Suprapubic skin (tissue), 4 donors: ENCODE results near the gene DGLUCY. TPM values are rescaled to one million over a fixed set of nuclear protein-coding genes. Genes with fewer than 3 reads are reported as not detected.
"Not testable (repeated sequence)": the region's sequence is repeated elsewhere in the genome, so short reads cannot be mapped to it uniquely, and the experiment has no call there.

Experiments used
- DNase-seq, 2 donors: peaks; one replicate each; pipeline ENCODE4 v3.0.0-alpha.2; 2019; ENCODE audit warnings: low spot score in 2 of 2
- H3K27ac ChIP-seq: fragments of 200-600 bp; sonication (generic); one replicate; pipeline ENCODE4 v1.5.1; 2019
- H3K27me3 ChIP-seq: fragments of 200-600 bp; sonication (generic); one replicate; pipeline ENCODE4 v1.5.1; 2019
- H3K36me3 ChIP-seq: fragments of 200-600 bp; sonication (generic); one replicate; pipeline ENCODE4 v1.5.1; 2019
- H3K4me1 ChIP-seq: fragments of 200-600 bp; sonication (generic); one replicate; pipeline ENCODE4 v1.5.1; 2019
- H3K4me3 ChIP-seq: fragments of 200-600 bp; sonication (generic); one replicate; pipeline ENCODE4 v1.5.1; 2019; ENCODE audit warnings: mild to moderate bottlenecking
- H3K9me3 ChIP-seq: fragments of 200-600 bp; sonication (generic); one replicate; pipeline ENCODE4 v1.5.1; 2019
- CTCF ChIP-seq, 2 donors: fragments of 200-600 bp in 1 of 2; fragments of 450-650 bp in 1 of 2; sonication (generic) in 1 of 2; IDR thresholded peaks; one replicate each; pipeline ENCODE4 v1.5.1; 2016 to 2019; ENCODE audit warnings: antibody characterized with exemption in 2 of 2, mild to moderate bottlenecking in 1 of 2, moderate library complexity in 1 of 2
- EP300 ChIP-seq: sonication (generic); formaldehyde crosslinking; IDR thresholded peaks from one replicate; pipeline ENCODE4 v1.6.1; 2017; ENCODE audit warnings: antibody characterized with exemption
- POLR2A ChIP-seq, 2 donors: fragments of 450-650 bp; IDR thresholded peaks; one replicate each; pipeline ENCODE4 v1.6.1; 2017; ENCODE audit warnings: antibody characterized with exemption in 2 of 2, mild to moderate bottlenecking in 2 of 2, moderate library complexity in 2 of 2
- POLR2AphosphoS5 ChIP-seq, 3 donors: sonication (generic); formaldehyde crosslinking; IDR thresholded peaks; one replicate each; pipeline ENCODE4 v1.6.1; 2017; ENCODE audit warnings: antibody characterized with exemption in 3 of 3
- WGBS: methylation state at CpG from one replicate; pipeline ENCODE4 v1.1.5; 2018; 5-methylcytosine and 5-hydroxymethylcytosine counted together
- total RNA-seq, 4 donors: library from RNA; depleted of rRNA; stranded (reverse); fragments of >200 nt; gene quantifications; one replicate each; pipeline ENCODE4 v1.1.0, GENCODE V29; 2016

DGLUCY gene
- total RNA-seq, 4 donors from 2014 or later, result 54.0 to 94.9 (median 69.3) TPM

DNA sequence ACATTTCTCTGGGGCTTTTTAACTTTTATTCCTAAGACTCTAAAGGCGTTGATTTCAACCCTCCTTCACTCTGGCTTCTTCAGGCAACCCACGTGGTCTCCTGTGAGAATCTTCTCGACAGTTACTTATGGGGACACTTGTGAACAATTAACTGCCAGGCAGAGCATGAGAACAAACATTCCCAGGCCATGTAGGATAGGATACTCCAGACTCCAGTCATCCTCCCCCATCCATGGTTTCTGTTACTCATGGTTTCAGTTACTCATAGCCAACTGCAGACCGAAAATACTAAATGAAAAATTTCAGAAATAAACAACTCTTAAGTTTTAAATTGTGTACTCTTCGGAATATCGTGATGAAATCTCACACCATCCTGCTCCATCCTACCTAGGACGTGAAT is 111.2 kb downstream of the DGLUCY start:
- H3K36me3 ChIP-seq, result peaks cover 32% of the 10 kb centered on the region
- TF ChIP-seq POLR2A (IDR thresholded peaks at IDR 0.05), result no peak
- no peak for TF ChIP-seq EP300
- TF ChIP-seq CTCF (IDR thresholded peaks at IDR 0.05), result no peak
- no peak for TF ChIP-seq POLR2AphosphoS5 (IDR thresholded peaks at IDR 0.05)
- no peak overlapping the region for H3K4me3 ChIP-seq
- no peak for DNase-seq
- H3K4me1 ChIP-seq, result peaks cover 12% of the 10 kb centered on the region
- H3K27ac ChIP-seq, result no peak overlapping the region
- H3K27me3 ChIP-seq, result no peaks in the 10 kb centered on the region
- no peaks in the 10 kb centered on the region for H3K9me3 ChIP-seq
- WGBS, result 91% methylated on average over 7 of the region's 7 CpGs

- peaks cover 32% of the 10 kb centered on the region for H3K36me3 ChIP-seq
- WGBS, result 86% methylated on average over 4 of the region's 4 CpGs
- H3K27ac ChIP-seq, result not testable (repeated sequence)
Measured at GRCh38 chr14:91226360-91226759, 112.5 kb downstream of the DGLUCY start.

GRCh38 chr14:91227183-91227628 is 113.3 kb downstream of the DGLUCY start:
- Histone ChIP-seq H3K27me3 (no peaks in the 10 kb centered on the region), H3K4me3 (no peak overlapping the region), H3K27ac (no peak overlapping the region), H3K4me1 (no peaks in the 10 kb centered on the region), H3K36me3 (peaks cover 26% of the 10 kb centered on the region), H3K9me3 (no peaks in the 10 kb centered on the region)
- TF ChIP-seq POLR2A (IDR thresholded peaks at IDR 0.05), result no peak
- WGBS, result 74% methylated on average over 7 of the region's 7 CpGs
- no peak for DNase-seq

More at GRCh38 chr14:91226360-91226759, 112.5 kb downstream of the DGLUCY start:
- H3K4me1 ChIP-seq, DNase-seq, H3K27me3 ChIP-seq, H3K9me3 ChIP-seq, H3K4me3 ChIP-seq: not testable (repeated sequence)

GRCh38 chr14:91228112-91229004 is 114.5 kb downstream of the DGLUCY start:
- Histone ChIP-seq H3K9me3 (no peaks in the 10 kb centered on the region), H3K36me3 (peaks cover 25% of the 10 kb centered on the region), H3K4me3 (no peak overlapping the region), H3K27ac (no peak overlapping the region), H3K4me1 (no peaks in the 10 kb centered on the region), H3K27me3 (no peaks in the 10 kb centered on the region)
- WGBS, result 95% methylated on average over 14 of the region's 14 CpGs
- TF ChIP-seq EP300 (no peak), POLR2AphosphoS5 (IDR thresholded peaks at IDR 0.05) (no peak), POLR2A (IDR thresholded peaks at IDR 0.05) (no peak), CTCF (IDR thresholded peaks at IDR 0.05) (no peak)
- DNase-seq, result no peak

DNA sequence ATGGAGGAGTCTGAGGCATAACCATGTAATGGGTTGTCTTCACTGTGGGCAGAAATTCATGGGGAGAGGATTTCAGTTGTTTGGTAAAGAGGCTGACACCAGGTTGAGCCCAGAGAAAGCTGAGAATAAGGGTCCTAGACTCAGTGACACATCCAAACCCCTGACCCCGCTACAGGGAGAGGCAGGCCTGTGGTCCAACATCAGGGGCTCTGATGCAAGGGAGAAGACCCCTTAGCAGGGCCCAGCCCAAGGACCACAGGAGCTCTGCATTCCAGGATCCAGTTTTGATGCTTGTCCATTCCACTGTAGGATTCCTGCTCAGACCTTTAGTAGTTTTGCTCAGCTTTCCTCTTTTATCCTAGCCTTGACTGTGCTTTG is 115.1 kb downstream of the DGLUCY start:
- TF ChIP-seq CTCF (IDR thresholded peaks at IDR 0.05), result no peak
- TF ChIP-seq POLR2A (IDR thresholded peaks at IDR 0.05), result no peak
- no peak for TF ChIP-seq POLR2AphosphoS5 (IDR thresholded peaks at IDR 0.05)
- TF ChIP-seq EP300, result no peak
- DNase-seq, result no peak
- H3K4me1 ChIP-seq, result no peaks in the 10 kb centered on the region
- no peak overlapping the region for H3K4me3 ChIP-seq
- no peak overlapping the region for H3K27ac ChIP-seq
- peaks cover 21% of the 10 kb centered on the region for H3K36me3 ChIP-seq
- 80% methylated on average over 1 of the region's 1 CpG for WGBS
- no peaks in the 10 kb centered on the region for H3K27me3 ChIP-seq
- H3K9me3 ChIP-seq, result no peaks in the 10 kb centered on the region

GRCh38 chr14:91229743-91230200 is 115.9 kb downstream of the DGLUCY start:
- TF ChIP-seq EP300 (no peak), CTCF (IDR thresholded peaks at IDR 0.05) (no peak), POLR2AphosphoS5 (IDR thresholded peaks at IDR 0.05) (no peak), POLR2A (IDR thresholded peaks at IDR 0.05) (no peak)
- no peak for DNase-seq
- H3K9me3 ChIP-seq, result no peaks in the 10 kb centered on the region
- 69% methylated on average over 6 of the region's 6 CpGs for WGBS
- H3K27ac ChIP-seq, result no peak overlapping the region
- no peak overlapping the region for H3K4me3 ChIP-seq
- H3K27me3 ChIP-seq, result no peaks in the 10 kb centered on the region
- H3K4me1 ChIP-seq, result no peaks in the 10 kb centered on the region
- H3K36me3 ChIP-seq, result peaks cover 14% of the 10 kb centered on the region
